GM19023 (cell line): ENCODE results near the gene PRR14L.

ENCODE experiments used
- ATAC-seq: cut with Tn5 transposase; IDR thresholded peaks from one replicate; pipeline ENCODE4 v1.9.1; 2021; ENCODE audit warnings: mild to moderate bottlenecking, moderate library complexity; ENCODE audit not compliant: unreplicated experiment

PRR14L gene

DNA sequence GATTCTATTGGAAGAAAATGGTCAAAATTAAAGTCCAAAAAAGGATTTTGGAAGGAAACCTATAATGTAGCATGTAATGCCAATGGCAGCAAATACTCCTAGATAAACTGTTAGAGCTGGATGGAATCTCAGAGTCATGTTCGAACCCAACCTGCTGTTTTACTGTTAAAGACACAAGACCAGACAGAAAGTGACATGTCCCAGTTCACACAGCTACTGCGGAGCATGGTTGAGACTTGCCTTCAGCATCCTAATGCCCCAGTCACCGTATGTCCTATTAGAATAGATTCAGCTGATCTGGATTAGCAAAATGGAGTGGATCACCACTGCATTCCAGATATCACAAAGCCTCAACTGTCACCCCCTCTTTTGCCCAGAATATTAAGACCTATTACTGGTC, 102.9 kb downstream of the PRR14L start:
- ATAC-seq: no peak

DNA sequence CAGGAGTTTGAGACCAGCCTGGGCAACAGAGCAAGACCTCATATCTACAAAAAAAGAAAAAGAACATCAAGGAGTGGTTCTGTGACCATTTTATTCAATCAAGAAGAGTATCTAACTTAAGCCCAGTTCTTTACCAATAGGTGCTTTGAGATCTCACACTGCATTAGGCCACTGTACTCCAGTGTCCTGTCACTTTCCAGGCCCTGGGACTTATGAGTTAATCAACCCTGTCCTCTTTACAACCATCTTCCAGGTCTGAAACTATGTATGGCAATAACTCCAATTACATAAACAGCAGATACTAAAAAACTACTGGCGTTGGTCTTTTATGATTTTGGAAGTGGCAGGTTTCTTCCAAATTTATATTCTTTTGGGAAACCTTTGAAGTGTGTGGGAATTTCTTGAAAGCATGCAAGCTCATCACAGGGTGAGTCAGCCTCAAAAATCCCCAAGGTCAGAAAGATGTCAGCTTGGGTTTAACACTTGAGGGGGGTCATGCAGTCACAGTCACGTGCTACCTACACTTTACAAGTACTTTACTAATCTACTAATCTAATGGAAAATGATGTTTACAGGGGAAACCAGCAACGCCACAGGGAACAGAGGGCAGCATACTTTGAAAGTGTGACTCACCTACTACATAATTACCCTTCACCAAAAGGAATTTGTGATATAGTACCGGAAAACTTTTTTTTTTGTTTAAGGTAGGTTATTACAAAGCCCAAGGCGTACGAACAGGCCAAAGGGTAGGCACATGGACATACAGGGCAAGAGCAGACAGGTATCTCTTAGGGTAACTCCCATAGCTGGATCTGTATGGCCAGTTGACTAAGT, 103.5 kb downstream of the PRR14L start:
- no peak for ATAC-seq

DNA sequence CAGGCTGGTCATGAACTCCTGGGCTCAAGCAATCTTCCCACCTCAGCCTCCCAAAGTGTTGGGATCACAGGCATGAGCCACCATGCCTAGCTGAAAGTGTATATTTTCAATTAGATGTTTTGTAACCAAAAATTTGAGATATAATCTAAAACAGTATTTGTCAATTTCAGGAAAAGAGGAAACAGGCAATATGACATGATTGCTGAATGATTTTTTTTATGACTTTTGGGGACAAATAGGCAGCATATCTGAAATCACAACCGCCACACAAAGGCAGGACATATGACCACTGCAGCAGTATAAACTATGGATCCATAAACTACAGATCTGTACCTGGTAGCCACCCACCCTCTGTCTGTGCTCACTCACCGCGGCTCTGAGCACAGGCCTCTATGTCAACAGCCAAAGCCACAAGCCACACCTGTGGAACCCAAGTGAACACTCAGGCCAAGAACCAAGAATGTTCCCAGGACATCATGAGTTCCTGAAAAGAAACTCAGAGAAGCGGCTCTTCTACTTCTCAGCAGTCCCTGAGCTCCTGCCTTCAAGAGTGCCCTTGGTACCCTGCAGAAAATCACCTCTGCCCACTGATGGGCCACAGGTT, 110.4 kb downstream of the PRR14L start:
- no peak for ATAC-seq

DNA sequence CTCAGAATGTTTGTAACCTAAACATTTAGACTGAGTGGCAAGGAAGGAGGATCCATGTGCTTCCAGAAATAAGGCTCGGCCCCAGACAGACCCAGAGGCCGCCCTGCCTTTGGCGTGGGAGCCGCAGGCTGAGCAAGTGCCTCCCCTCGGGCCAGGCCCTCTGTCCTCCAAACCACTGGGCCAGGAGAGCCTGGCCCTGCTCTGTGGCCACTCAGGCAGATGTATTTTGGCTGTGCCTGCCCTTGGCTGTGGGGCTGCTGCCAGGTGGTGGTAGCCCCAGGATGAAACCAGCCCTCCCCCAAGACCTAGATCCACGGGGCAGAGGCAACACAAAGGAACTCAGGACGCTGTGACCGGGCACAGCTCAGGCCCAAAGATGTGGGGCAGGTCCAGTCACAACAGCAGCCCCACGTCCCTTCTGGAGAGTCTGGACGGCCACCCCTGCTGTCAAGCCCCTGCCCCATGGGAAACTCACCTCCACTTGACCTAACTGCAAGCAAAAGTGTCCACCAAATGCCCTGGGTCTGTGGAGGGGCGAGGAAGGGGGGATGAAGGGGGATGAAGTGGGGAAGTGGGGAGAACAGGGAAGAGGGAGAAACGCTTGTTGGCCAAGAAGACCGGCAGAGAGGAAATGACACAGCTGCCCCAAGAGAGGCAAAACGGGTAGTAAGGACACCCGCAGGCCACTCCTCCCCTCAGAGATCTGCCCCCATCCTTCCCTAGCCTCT, 111.9 kb downstream of the PRR14L start:
- peak; percentile 13 for ATAC-seq

DNA sequence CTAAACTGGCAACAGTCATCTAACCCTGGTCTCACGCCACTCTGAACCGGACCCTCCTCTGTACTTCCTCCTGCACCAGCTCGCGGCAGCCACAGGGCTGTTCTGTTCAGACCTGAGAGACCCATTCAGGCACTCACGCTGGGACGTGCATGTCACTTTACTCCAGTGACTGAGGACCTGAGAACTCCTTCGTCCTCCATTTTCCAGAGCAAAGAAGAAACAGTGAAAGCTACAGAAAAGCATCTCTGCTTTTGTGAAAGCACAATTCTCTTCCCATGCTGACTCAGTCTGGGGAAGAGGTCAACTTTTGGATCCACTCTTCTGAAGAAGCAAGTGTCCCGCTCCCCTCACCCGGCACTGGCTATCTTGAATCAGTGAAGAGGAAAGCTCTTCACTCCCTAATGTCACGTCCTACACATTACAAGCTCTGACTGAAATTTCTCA, 112.5 kb downstream of the PRR14L start:
- peak; percentile 57 for ATAC-seq

DNA sequence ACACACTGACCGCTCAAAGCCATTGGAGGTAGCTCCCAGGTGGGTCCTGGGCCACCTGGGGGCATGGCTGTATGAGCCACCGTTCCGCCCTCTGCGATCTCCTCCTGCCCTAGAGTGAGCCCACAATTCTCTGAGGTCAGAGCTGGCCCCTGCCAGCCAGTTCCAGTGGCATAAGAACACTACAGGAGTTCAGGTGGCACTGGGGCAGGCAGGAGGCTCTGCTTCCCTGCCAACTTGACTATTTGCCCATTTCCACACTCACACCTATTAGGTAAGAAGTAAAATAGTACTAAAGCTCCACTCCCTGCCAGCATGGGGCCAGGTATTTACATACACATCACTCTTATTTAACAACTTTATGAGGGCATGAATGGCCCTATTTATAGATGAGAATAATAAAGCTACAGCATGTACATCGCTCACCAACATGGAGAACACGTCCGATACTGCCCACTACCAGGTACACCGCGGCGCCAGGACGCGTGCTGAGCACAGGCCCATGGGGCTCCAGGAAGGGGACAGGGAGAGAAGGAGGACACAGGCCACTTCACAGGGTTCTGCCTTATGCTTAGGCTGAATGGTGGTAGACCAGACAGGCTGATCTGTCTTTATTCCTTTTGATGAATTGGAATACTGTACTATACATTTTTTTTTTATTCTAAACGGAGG, 114.2 kb downstream of the PRR14L start:
- ATAC-seq: no peak

DNA sequence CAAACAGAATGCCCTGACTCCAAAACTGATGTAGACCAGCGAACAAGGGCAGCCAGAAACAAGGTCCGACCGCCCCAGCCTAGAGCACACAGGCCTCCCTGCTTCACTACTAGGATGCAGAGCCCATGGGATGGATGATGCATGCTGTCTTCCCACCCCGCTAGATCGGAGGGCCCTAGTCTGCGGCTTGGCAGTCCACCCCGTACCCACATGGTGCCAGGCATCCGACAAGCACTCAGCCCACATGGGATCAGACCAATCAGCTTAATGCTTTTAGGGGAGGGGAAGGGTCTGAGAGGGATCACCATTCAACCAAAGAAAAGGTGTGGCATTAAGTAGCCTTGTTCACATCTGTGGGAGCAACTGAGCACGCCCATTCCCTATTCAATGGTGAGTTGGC, 118.5 kb downstream of the PRR14L start:
- ATAC-seq: no peak
